Brain microvascular endothelial cell (primary cell): ENCODE measurements around the gene PER1.

Source experiments
- DNase-seq: peaks from one replicate; pipeline ENCODE4 v3.0.0-alpha.2; 2020
- H3K27ac ChIP-seq: fragments of 250-450 bp; sonication (Bioruptor Pico); 2 replicates; pipeline ENCODE4 v1.5.1; 2020; ENCODE audit warnings: mild to moderate bottlenecking, moderate library complexity
- H3K27me3 ChIP-seq: fragments of 250-450 bp; sonication (Bioruptor Pico); replicated peaks from 2 replicates; pipeline ENCODE4 v1.5.1; 2020; ENCODE audit warnings: mild to moderate bottlenecking
- H3K36me3 ChIP-seq: fragments of 250-450 bp; sonication (Bioruptor Pico); replicated peaks from 2 replicates; pipeline ENCODE4 v1.5.1; 2020; ENCODE audit warnings: mild to moderate bottlenecking
- H3K4me3 ChIP-seq: 2 replicates; pipeline ENCODE4 v1.5.1; 2011; ENCODE audit warnings: low read depth, mild to moderate bottlenecking, control low read depth, low read length, moderate library complexity
- CTCF ChIP-seq: IDR thresholded peaks from 2 replicates; pipeline ENCODE4 v1.5.1; 2011; ENCODE audit warnings: low read depth, mild to moderate bottlenecking, moderate library complexity, low read length, control low read depth, inconsistent platforms; ENCODE audit errors: missing control alignments
- in situ Hi-C: cut with HindIII; loops from 2 replicates; pipeline ENCODE4 v1.10.0; 2017; ENCODE audit warnings: low sequenced_read_pairs, low pct_ligation_motif_present

The PER1 gene

GRCh38 chr17:8140065-8141029 is 11.9 kb downstream of the PER1 start:
- Histone ChIP-seq H3K4me3 (no peak overlapping the region), H3K27ac (no peak overlapping the region), H3K27me3 (no peaks in the 10 kb centered on the region), H3K36me3 (peaks cover 46% of the 10 kb centered on the region)
- DNase-seq: no peak
- in situ Hi-C loops: no loop called here
- TF ChIP-seq CTCF: no peak

DNA sequence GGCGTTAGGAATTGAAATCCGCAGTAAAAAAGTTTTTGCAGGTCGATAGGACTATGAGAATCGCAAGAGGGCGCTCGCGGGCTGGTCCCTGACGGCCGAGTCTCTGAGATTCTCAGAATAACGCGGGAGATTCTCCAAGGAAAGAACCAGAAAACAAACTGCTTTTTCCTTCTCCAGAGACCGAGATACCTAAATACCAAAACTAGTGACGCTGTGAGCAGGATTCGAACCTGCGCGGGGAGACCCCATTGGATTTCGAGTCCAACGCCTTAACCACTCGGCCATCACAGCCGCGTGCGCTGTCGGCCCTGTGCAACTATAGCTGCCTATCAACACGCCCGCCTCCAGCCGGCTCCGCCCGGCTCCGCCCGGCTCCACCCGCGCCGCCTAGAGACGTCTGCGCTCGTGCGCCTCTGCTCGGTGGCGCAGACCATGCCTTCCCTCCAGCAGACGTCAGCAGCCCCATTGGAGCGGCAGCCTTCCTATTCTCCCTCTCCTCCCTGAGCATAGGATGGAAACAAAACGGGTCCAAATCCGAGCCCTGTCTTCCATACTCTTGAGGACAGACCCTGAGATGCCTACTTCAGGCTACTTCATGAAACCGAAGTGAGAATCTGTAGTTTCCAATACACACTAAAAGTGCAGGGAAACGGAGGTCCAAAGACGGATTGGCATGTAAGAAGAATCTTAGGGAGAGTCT is 13.4 kb downstream of the PER1 start:
- DNase-seq: peak; percentile 98
- Histone ChIP-seq H3K4me3 (peak overlapping the region; percentile 60), H3K27me3 (no peaks in the 10 kb centered on the region), H3K36me3 (peaks cover 35% of the 10 kb centered on the region), H3K27ac (peak overlapping the region; percentile 76)
- in situ Hi-C loops: no loop called here
- TF ChIP-seq CTCF: peak; percentile 90

- in situ Hi-C loops: no loop called here
- no peak for DNase-seq
- H3K36me3 ChIP-seq: peaks cover 33% of the 10 kb centered on the region
- H3K27ac ChIP-seq: peak overlapping the region; percentile 13
- no peak for TF ChIP-seq CTCF
- peak overlapping the region; percentile 47 for H3K4me3 ChIP-seq
- no peaks in the 10 kb centered on the region for H3K27me3 ChIP-seq
Observed at GRCh38 chr17:8138374-8138671, 13.9 kb downstream of the PER1 start.

DNA sequence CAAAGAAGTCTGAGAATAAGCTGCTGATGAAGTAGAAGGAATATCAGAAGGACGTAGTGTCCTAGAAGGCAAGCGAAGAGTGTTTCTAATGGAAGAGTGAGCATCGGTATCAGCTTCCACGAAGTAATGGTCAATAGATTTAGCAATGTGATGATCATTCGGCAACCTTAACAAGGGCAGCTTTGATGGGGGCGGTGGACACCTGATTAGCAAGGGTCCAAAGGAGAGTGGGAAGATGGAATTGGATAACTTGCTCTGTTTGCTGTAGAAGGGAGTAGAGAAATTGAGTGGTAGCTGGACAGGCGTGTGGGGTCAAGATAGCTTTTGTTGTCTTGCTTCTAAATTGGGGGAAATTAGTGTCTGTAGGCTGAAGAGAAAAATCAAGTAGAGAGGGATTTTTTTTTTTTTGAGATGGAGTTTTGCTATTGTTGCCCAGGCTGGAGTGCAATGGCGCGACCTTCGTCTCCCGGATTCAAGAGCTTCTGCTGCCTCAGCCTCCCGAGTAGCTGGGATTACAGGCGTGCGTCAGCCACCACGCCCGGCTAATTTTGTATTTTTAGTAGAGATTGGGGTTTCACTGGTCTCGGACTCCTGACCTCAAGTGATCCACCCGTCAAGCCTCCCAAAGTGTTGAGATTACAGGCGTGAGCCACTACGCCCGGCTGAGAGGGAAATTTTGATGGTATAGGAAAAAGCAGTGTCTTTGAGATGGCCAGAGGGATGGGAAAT is 14.4 kb downstream of the PER1 start:
- Histone ChIP-seq H3K27me3 (no peaks in the 10 kb centered on the region), H3K36me3 (peaks cover 31% of the 10 kb centered on the region), H3K27ac (peak overlapping the region; percentile 13), H3K4me3 (peak overlapping the region; percentile 47)
- TF ChIP-seq CTCF: no peak
- in situ Hi-C loops: no loop called here
- DNase-seq: no peak

GRCh38 chr17:8133941-8134340 is 18.3 kb downstream of the PER1 start:
- DNase-seq: no peak
- no peak for TF ChIP-seq CTCF
- H3K4me3 ChIP-seq: no peak overlapping the region
- H3K27ac ChIP-seq: no peak overlapping the region
- in situ Hi-C loops: no loop called here
- no peaks in the 10 kb centered on the region for H3K36me3 ChIP-seq
- H3K27me3 ChIP-seq: no peaks in the 10 kb centered on the region
